Endothelial cell (in vitro differentiated cells): ENCODE data around the gene MAD1L1. TPM values are rescaled to one million over a fixed set of nuclear protein-coding genes. Genes with fewer than 3 reads are reported as not detected.
"Not testable (repeated sequence)": the region's sequence is repeated elsewhere in the genome, so short reads cannot be mapped to it uniquely, and the experiment has no call there.

ENCODE experiments used
- DNase-seq: peaks from one replicate; pipeline ENCODE4 v3.0.0; 2021; ENCODE audit warnings: low spot score
- H3K27ac Mint-ChIP-seq: one replicate; pipeline ENCODE4 v1.8.0; 2021; ENCODE audit warnings: mixed read lengths, inconsistent platforms; ENCODE audit not compliant: unreplicated experiment
- H3K27me3 Mint-ChIP-seq: one replicate; pipeline ENCODE4 v1.8.0; 2021; ENCODE audit warnings: mild to moderate bottlenecking, moderate library complexity, mixed read lengths, inconsistent platforms; ENCODE audit not compliant: unreplicated experiment
- H3K36me3 Mint-ChIP-seq: one replicate; pipeline ENCODE4 v1.8.0; 2021; ENCODE audit warnings: mild to moderate bottlenecking, low read depth, mixed read lengths, inconsistent platforms; ENCODE audit not compliant: unreplicated experiment
- H3K4me1 Mint-ChIP-seq: one replicate; pipeline ENCODE4 v1.8.0; 2021; ENCODE audit warnings: mild to moderate bottlenecking, mixed read lengths, inconsistent platforms; ENCODE audit not compliant: unreplicated experiment
- H3K4me3 Mint-ChIP-seq: one replicate; pipeline ENCODE4 v1.8.0; 2021; ENCODE audit warnings: mild to moderate bottlenecking, mixed read lengths, inconsistent platforms; ENCODE audit not compliant: unreplicated experiment
- H3K9me3 Mint-ChIP-seq: one replicate; pipeline ENCODE4 v1.8.0; 2021; ENCODE audit warnings: mixed read lengths, inconsistent platforms; ENCODE audit not compliant: unreplicated experiment
- total RNA-seq: library from RNA; stranded (reverse); fragmentation: NEBNext Ultra II Directional; extraction: Animal tissue kit (Norgen Biotek cat#: 25700); gene quantifications from one replicate; pipeline ENCODE4 v1.2.1, GENCODE V29; 2021; ENCODE audit not compliant: unreplicated experiment
- TF ChIP-seq, protein P1 (sequence below): fragments of 200-600 bp; sonication (generic); IDR thresholded peaks from one replicate; pipeline ENCODE4 v1.5.0; 2021; ENCODE audit warnings: antibody characterized with exemption; ENCODE audit not compliant: unreplicated experiment

MAD1L1 gene
- total RNA-seq, 1 donor from 2014 or later = 43.3 TPM

DNA sequence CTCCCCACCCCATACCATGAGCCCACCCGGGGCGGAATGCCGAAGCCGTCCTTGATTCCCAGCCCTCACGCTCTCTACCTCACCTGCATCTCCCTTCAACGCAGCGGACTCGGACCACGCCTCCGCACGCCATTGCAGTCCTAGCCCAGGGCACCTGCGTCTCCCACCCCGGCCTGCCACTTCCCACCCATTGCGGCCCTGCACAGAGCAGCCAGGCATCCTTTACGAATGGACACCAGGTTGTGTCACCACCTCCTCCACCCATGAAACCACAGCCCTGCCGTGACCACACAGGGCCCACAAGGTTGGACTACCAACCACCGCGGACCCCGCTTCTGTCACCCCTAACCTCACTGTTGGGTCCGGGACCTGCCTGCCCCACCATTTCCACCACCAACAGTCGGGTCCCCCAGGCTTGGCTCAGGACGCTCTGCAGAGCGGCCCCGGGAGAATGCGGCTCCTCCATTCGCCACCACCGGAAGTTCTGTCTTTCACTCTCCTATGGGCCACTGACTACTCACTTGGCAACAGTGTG is 232.5 kb downstream of the MAD1L1 start:
- H3K36me3 Mint-ChIP-seq = peaks cover under 1% of the 10 kb centered on the region
- H3K4me3 Mint-ChIP-seq = no peak overlapping the region
- H3K27me3 Mint-ChIP-seq = no peaks in the 10 kb centered on the region
- no peaks in the 10 kb centered on the region for H3K9me3 Mint-ChIP-seq
- H3K4me1 Mint-ChIP-seq = no peaks in the 10 kb centered on the region
- no peak for DNase-seq
- H3K27ac Mint-ChIP-seq = peak overlapping the region; percentile 64
- TF ChIP-seq, protein P1, sequence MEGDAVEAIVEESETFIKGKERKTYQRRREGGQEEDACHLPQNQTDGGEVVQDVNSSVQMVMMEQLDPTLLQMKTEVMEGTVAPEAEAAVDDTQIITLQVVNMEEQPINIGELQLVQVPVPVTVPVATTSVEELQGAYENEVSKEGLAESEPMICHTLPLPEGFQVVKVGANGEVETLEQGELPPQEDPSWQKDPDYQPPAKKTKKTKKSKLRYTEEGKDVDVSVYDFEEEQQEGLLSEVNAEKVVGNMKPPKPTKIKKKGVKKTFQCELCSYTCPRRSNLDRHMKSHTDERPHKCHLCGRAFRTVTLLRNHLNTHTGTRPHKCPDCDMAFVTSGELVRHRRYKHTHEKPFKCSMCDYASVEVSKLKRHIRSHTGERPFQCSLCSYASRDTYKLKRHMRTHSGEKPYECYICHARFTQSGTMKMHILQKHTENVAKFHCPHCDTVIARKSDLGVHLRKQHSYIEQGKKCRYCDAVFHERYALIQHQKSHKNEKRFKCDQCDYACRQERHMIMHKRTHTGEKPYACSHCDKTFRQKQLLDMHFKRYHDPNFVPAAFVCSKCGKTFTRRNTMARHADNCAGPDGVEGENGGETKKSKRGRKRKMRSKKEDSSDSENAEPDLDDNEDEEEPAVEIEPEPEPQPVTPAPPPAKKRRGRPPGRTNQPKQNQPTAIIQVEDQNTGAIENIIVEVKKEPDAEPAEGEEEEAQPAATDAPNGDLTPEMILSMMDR = no peak

DNA sequence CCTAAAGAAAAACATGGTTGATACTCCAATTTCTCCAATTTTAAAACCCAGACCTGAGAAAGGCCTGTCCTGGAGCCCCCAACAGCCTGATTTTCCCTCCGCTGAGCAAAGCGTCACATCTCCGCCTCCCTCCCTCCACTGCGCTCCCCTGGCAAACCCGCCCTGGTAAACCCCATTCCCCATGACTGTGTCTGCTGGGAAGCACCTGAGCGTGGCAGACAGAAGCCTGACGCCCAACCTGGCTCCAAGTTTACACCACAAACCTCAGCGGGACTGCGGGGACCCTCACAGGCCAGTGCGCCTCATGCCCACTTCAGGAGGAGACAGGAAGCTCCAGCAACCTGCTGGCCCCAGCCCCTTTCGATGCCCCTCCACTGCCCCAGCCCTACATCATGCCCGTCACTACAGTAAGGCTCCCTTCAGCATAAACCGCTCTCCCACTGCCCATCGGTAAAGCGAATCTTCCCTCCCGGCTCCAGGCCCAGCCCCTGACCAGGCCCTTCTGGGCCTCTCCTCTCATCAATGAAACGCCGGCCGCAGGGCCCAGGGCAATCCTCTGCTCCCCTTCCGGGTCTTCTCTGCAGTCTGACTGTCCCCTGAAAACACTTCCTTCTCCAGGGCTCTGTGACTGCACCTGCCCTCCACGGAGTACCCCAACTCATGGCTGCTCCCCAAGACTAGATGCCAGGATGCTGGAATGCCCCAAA is 233.3 kb downstream of the MAD1L1 start:
- H3K4me1 Mint-ChIP-seq = no peaks in the 10 kb centered on the region
- no peaks in the 10 kb centered on the region for H3K9me3 Mint-ChIP-seq
- H3K36me3 Mint-ChIP-seq = no peaks in the 10 kb centered on the region
- no peak overlapping the region for H3K27ac Mint-ChIP-seq
- no peaks in the 10 kb centered on the region for H3K27me3 Mint-ChIP-seq
- DNase-seq = no peak
- TF ChIP-seq, protein P1 = no peak
- H3K4me3 Mint-ChIP-seq = no peak overlapping the region

DNA sequence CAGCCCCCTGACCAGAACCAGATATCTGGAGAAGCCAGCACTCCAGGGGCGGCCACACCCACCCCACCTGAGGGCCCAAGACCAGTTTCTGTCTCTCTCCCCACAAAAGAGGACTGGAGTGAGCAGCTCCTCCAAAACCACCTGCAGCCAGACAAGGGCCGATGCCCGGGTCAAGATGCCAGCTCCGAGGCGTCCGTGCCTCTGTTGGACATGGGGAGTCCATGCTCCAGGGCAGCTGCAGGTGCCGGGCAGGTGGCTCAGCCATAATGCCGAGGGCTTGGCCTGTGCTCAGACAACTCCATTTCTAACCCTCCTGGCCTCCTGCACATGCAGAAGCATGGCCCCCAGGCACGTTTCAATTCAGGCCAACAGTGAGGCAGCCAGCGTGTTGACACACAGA is 234.6 kb downstream of the MAD1L1 start:
- H3K27me3 Mint-ChIP-seq = no peaks in the 10 kb centered on the region
- no peak for DNase-seq
- no peak overlapping the region for H3K27ac Mint-ChIP-seq
- no peaks in the 10 kb centered on the region for H3K9me3 Mint-ChIP-seq
- no peak overlapping the region for H3K4me3 Mint-ChIP-seq
- H3K36me3 Mint-ChIP-seq = no peaks in the 10 kb centered on the region
- TF ChIP-seq, protein P1 = no peak
- no peaks in the 10 kb centered on the region for H3K4me1 Mint-ChIP-seq

DNA sequence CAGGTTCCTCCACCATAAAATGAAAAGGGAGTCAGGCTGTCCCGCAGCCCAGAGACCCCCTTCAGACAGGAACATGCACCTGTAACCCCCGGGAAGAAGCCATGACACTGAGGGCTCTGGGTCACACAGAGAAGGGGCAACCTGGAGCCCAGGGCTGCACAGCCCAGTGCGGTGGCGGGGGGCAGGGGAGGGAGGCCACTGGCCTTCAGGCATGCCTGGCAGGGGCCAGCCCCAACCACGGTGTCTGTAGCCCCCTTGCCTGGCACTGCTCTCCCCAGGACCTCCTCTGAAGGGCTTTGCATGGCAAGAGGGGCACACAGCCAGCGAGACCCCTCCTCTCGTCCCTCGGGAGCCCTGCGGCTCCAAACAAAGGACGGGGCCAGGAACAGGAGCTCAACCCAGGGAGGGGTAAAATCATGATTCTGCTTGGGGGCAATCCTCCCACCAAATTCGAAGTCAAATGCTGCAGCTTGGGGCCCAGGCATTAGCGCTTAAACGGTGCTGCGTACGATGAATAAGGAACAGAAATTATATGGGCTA is 235.1 kb downstream of the MAD1L1 start:
- Mint-ChIP-seq H3K36me3 (no peaks in the 10 kb centered on the region), H3K9me3 (no peaks in the 10 kb centered on the region), H3K27me3 (no peaks in the 10 kb centered on the region), H3K27ac (no peak overlapping the region), H3K4me1 (no peaks in the 10 kb centered on the region), H3K4me3 (no peak overlapping the region)
- TF ChIP-seq, protein P1 = no peak
- no peak for DNase-seq

DNA sequence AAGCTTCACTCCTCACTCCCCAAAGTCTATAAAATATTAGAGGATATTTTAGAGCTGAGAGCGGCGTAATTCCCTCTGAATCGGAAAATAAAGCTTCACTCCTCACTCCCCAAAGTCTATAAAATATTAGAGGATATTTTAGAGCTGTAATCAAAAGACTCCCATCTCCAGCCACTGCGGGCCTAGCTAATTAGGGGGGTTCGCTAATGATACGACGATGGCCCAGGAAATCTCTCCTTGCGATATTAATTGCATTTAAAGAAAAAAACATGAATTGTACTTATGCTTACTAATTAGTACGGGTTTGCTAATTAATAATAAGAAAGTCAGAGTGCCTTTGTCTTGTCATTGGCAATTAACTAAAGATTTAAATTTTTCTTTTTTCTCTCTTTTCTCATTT is 235.9 kb downstream of the MAD1L1 start:
- Mint-ChIP-seq H3K4me1 (no peaks in the 10 kb centered on the region), H3K4me3 (no peak overlapping the region), H3K27ac (no peak overlapping the region), H3K9me3 (no peaks in the 10 kb centered on the region), H3K27me3 (no peaks in the 10 kb centered on the region), H3K36me3 (no peaks in the 10 kb centered on the region)
- DNase-seq = no peak
- TF ChIP-seq, protein P1 = no peak

DNA sequence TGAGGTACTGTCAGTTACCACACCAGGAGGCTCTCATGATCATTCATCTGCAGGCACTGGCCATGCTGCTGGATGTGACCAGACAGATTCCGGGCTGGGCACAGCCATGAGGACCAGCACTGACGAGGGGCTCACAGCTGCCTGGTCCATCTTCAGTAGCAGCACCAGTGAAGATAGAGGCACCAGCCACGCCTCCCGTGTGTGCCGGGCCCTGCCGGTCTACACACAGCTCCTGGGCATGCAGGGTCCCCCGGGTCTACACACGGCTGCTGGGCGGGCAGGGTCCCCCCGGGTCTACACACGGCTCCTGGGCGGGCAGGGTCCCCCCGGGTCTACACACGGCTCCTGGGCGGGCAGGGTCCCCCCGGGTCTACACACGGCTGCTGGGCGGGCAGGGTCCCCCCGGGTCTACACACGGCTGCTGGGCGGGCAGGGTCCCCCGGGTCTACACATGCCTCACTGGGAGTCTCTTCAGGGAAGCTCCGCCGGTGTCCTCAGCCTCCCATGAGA is 236.8 kb downstream of the MAD1L1 start:
- H3K27ac Mint-ChIP-seq, H3K4me3 Mint-ChIP-seq, H3K4me1 Mint-ChIP-seq, DNase-seq, H3K9me3 Mint-ChIP-seq, H3K27me3 Mint-ChIP-seq, H3K36me3 Mint-ChIP-seq: not testable (repeated sequence)
